Testis (tissue), 3 donors: Measurements from ENCODE around the gene PLCL1. TPM values are rescaled to one million over a fixed set of nuclear protein-coding genes. Genes with fewer than 3 reads are reported as not detected.
A peak's percentile ranks its signal among the peaks of the same experiment; 100 is the strongest.

ENCODE experiments used
- DNase-seq: peaks from one replicate; pipeline ENCODE4 v3.0.0-alpha.2; 2019
- H3K27ac ChIP-seq, 2 donors: fragments of 200-600 bp; sonication (generic); one replicate each; pipeline ENCODE4 v1.5.1; 2019
- H3K27me3 ChIP-seq: fragments of 200-600 bp; sonication (generic); one replicate; pipeline ENCODE4 v1.5.1; 2019
- H3K36me3 ChIP-seq: fragments of 200-600 bp; sonication (generic); one replicate; pipeline ENCODE4 v1.5.1; 2017; ENCODE audit warnings: low read depth; ENCODE audit errors: missing control alignments
- H3K4me1 ChIP-seq: fragments of 200-600 bp; sonication (generic); one replicate; pipeline ENCODE4 v1.5.1; 2019
- H3K4me3 ChIP-seq, 2 donors: fragments of 200-600 bp; sonication (generic); one replicate each; pipeline ENCODE4 v1.5.1; 2017 to 2019
- H3K9me3 ChIP-seq: fragments of 200-600 bp; sonication (generic); one replicate; pipeline ENCODE4 v1.5.1; 2017
- POLR2A ChIP-seq: fragments of 450-650 bp; IDR thresholded peaks from one replicate; pipeline ENCODE4 v1.6.1; 2017; ENCODE audit warnings: antibody characterized with exemption, mild to moderate bottlenecking, moderate library complexity
- WGBS, 2 donors: methylation state at CpG; one replicate each; pipeline ENCODE4 v1.1.5; 2018; 5-methylcytosine and 5-hydroxymethylcytosine counted together
- intact Hi-C: fragments of 100-400 bp; cut with DNase I; formaldehyde crosslinking; loops from one replicate; pipeline ENCODE4 v1.15.1; 2023; ENCODE audit warnings: low total_unique reads
- polyA plus RNA-seq: library from polyadenylated mRNA; stranded (reverse); fragments of 350-450 nt; fragmentation: Illumina TruSeq; extraction: RNeasy Lipid Tissue Mini Kit (QIAGEN cat#74804); gene quantifications from one replicate; pipeline ENCODE4 v1.2.3, GENCODE V29; 2014; ENCODE audit warnings: low read depth, low replicate concordance; ENCODE audit not compliant: insufficient read depth
- total RNA-seq, 2 donors: library from RNA; depleted of rRNA; stranded (reverse); fragments of >200 nt; gene quantifications; one replicate each; pipeline ENCODE4 v1.2.3, GENCODE V29; 2016
- TF ChIP-seq, protein P1 (sequence below), 3 experiments: fragments of 450-650 bp in 2 of 3; fragments of 200-600 bp in 1 of 3; sonication (generic) in 1 of 3; IDR thresholded peaks; one replicate each; pipeline ENCODE4 v1.5.1; 2016 to 2019; ENCODE audit warnings: antibody characterized with exemption in 3 of 3, mild to moderate bottlenecking in 2 of 3, moderate library complexity in 1 of 3

The PLCL1 gene
- total and polyA plus RNA-seq, 3 donors from 2014 or later, result 2.1 to 2.6 (median 2.4) TPM

GRCh38 chr2:198127627-198128026 lies 323.2 kb downstream of the PLCL1 start:
- Histone ChIP-seq H3K4me1 (no peaks in the 10 kb centered on the region), H3K36me3 (no peaks in the 10 kb centered on the region), H3K27ac (no peak overlapping the region), H3K27me3 (no peaks in the 10 kb centered on the region), H3K9me3 (no peaks in the 10 kb centered on the region), H3K4me3 (no peak overlapping the region)
- intact Hi-C loops, result loop anchor here (10.0 kb wide), 1 partner anchor 323 kb away; the partner anchor contains the start of gene PLCL1
- DNase-seq, result no peak
- WGBS, 2 donors, result 76 to 80% methylated on average over 1 of the region's 1 CpG
- TF ChIP-seq, protein P1, sequence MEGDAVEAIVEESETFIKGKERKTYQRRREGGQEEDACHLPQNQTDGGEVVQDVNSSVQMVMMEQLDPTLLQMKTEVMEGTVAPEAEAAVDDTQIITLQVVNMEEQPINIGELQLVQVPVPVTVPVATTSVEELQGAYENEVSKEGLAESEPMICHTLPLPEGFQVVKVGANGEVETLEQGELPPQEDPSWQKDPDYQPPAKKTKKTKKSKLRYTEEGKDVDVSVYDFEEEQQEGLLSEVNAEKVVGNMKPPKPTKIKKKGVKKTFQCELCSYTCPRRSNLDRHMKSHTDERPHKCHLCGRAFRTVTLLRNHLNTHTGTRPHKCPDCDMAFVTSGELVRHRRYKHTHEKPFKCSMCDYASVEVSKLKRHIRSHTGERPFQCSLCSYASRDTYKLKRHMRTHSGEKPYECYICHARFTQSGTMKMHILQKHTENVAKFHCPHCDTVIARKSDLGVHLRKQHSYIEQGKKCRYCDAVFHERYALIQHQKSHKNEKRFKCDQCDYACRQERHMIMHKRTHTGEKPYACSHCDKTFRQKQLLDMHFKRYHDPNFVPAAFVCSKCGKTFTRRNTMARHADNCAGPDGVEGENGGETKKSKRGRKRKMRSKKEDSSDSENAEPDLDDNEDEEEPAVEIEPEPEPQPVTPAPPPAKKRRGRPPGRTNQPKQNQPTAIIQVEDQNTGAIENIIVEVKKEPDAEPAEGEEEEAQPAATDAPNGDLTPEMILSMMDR (IDR thresholded peaks at IDR 0.05), result peak; percentile 40 to 67 (median 49)
- no peak for TF ChIP-seq POLR2A

GRCh38 chr2:198129609-198130008 lies 325.2 kb downstream of the PLCL1 start:
- TF ChIP-seq POLR2A, result no peak
- TF ChIP-seq, protein P1 (IDR thresholded peaks at IDR 0.05), result no peak
- Histone ChIP-seq H3K27ac (no peak overlapping the region), H3K9me3 (no peaks in the 10 kb centered on the region), H3K4me3 (no peak overlapping the region), H3K4me1 (no peaks in the 10 kb centered on the region), H3K27me3 (no peaks in the 10 kb centered on the region), H3K36me3 (no peaks in the 10 kb centered on the region)
- no peak for DNase-seq
- WGBS, 2 donors, result 71% methylated on average over 5 of the region's 5 CpGs
- intact Hi-C loops, result loop anchor here (10.0 kb wide), 1 partner anchor 325 kb away; the partner anchor contains the start of gene PLCL1

- Histone ChIP-seq H3K36me3 (no peaks in the 10 kb centered on the region), H3K9me3 (no peaks in the 10 kb centered on the region), H3K4me3 (no peak overlapping the region), H3K27me3 (no peaks in the 10 kb centered on the region), H3K4me1 (no peaks in the 10 kb centered on the region), H3K27ac (no peak overlapping the region)
- no peak for DNase-seq
- intact Hi-C loops, result no loop called here
- WGBS, 2 donors, result 83 to 85% methylated on average over 6 of the region's 6 CpGs
- TF ChIP-seq, protein P1 (IDR thresholded peaks at IDR 0.05), result no peak
- TF ChIP-seq POLR2A, result no peak
Measured at GRCh38 chr2:198134293-198134955, 330.0 kb downstream of the PLCL1 start.

GRCh38 chr2:198135481-198135934 lies 331.1 kb downstream of the PLCL1 start:
- Histone ChIP-seq H3K4me3 (no peak overlapping the region), H3K36me3 (no peaks in the 10 kb centered on the region), H3K4me1 (no peaks in the 10 kb centered on the region), H3K9me3 (no peaks in the 10 kb centered on the region), H3K27me3 (no peaks in the 10 kb centered on the region), H3K27ac (no peak overlapping the region)
- intact Hi-C loops, result no loop called here
- DNase-seq, result no peak
- 58 to 68% methylated on average over 2 of the region's 2 CpGs for WGBS, 2 donors
- TF ChIP-seq, protein P1 (IDR thresholded peaks at IDR 0.05), result no peak
- no peak for TF ChIP-seq POLR2A

DNA sequence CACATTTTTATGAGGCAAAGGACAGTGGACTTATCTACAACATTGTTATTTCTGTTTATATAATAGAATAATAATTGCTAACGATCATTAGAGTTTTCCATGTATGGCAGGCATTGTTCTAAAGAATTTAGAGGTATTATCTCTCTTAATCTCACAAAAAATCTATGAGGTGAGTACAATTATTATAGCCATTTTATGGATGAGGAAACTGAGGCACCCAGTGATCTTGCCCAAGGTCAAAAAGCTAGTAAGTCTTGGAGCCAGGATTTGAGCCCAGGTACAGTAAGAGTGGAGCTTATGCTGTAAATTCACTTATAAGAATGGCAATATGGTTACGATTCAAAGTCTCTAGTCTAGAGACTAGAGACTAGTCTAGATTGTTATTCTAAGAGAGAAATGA lies 331.7 kb downstream of the PLCL1 start:
- Histone ChIP-seq H3K27me3 (no peaks in the 10 kb centered on the region), H3K4me1 (no peaks in the 10 kb centered on the region), H3K4me3 (no peak overlapping the region), H3K9me3 (no peaks in the 10 kb centered on the region), H3K27ac (no peak overlapping the region), H3K36me3 (no peaks in the 10 kb centered on the region)
- intact Hi-C loops, result no loop called here
- TF ChIP-seq, protein P1 (IDR thresholded peaks at IDR 0.05), result no peak
- no peak for TF ChIP-seq POLR2A
- DNase-seq, result no peak
- 84 to 86% methylated on average over 2 of the region's 2 CpGs for WGBS, 2 donors
